ENCODE results near the gene SLC37A1. TPM values are rescaled to one million over a fixed set of nuclear protein-coding genes. Genes with fewer than 3 reads are reported as not detected.
A peak's percentile ranks its signal among the peaks of the same experiment; 100 is the strongest.

Gene SLC37A1
- total and polyA plus RNA-seq, 2 donors from 2014 or later: 3.4 to 21.8 TPM

DNA sequence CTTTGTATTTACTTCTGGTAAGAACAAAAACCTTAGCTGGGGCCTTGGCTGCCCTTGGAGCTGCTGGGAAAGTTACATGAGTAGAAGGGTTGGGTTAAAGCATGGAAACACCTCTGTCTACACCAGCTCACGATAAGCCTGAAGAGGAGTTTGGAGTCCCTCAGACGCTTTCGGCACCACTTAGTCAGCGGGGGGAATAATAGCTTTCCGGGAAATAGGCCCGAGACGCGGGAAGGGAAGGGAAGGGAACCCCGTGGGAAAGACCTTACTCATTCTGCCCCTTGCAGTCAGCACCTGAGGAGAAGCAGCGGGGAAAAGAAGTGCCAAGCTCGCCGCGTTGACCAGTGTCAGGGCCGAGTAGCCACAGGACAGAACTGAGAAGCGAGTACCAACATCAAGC, 73.4 kb downstream of the SLC37A1 start:
- FAIRE-seq: no peak
- intact Hi-C loops (cut with DNase I): no loop called here
- TF ChIP-seq, protein P1, sequence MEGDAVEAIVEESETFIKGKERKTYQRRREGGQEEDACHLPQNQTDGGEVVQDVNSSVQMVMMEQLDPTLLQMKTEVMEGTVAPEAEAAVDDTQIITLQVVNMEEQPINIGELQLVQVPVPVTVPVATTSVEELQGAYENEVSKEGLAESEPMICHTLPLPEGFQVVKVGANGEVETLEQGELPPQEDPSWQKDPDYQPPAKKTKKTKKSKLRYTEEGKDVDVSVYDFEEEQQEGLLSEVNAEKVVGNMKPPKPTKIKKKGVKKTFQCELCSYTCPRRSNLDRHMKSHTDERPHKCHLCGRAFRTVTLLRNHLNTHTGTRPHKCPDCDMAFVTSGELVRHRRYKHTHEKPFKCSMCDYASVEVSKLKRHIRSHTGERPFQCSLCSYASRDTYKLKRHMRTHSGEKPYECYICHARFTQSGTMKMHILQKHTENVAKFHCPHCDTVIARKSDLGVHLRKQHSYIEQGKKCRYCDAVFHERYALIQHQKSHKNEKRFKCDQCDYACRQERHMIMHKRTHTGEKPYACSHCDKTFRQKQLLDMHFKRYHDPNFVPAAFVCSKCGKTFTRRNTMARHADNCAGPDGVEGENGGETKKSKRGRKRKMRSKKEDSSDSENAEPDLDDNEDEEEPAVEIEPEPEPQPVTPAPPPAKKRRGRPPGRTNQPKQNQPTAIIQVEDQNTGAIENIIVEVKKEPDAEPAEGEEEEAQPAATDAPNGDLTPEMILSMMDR (IDR thresholded peaks at IDR 0.05; ENCODE audit: borderline replicate concordance, extremely low read depth, insufficient read depth): no peak

DNA sequence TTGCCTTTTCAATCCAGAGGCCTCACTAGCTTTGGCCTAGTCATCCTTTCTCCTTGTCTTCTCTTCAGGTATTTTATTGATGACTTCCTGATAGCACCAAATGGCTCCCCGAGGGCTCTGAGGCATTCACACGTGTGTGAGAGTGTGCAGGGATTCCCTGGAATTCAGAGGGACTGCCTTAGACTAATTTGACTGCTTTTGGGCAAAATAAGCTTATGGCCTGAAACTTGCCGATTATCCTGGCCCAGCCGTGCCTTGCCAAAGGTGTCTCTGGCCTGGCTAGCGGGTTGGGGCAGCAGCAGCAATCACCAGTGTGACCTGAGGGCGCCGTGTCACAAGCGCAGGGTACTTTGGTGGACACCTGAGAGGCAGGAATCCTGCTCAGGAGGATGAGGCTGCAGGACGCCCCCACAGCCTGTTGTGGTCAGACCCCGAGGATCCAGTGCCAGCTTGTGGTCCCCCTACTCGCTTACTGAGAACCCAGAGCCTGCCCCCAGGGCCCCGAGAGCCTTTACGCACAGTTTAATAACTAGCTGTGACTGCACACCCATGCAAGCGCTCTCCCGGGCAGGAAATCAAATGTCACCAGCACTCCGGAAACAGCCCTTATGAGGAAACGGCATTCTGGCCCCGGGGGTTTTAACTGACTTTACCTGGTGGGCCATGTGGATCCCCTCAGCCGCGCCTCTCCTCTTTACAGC, 76.9 kb downstream of the SLC37A1 start:
- H3K36me3 ChIP-seq (ENCODE audit: control insufficient read depth in 2 of 3, insufficient read depth in 3 of 3, low read length in 3 of 3): peaks cover 0 to under 1% (median 0%) of the 10 kb centered on the region in 3 donors
- H3K9me3 ChIP-seq (ENCODE audit: control insufficient read depth in 2 of 3, insufficient read depth in 1 of 3, low read length in 3 of 3): no peaks in the 10 kb centered on the region
- no peak overlapping the region for H3K9ac ChIP-seq (ENCODE audit: low read length in 3 of 3)
- DNase-seq (peak in 4 of 5 donors; percentile 36 to 65 (median 58)), FAIRE-seq (no peak)
- H3K4me1 ChIP-seq (ENCODE audit: control insufficient read depth in 2 of 3, insufficient read depth in 2 of 3, low read depth in 1 of 3, low read length in 3 of 3): peaks cover 0 to 8% (median 0%) of the 10 kb centered on the region in 3 donors
- H3K27ac ChIP-seq (ENCODE audit: low read depth in 2 of 2, low read length in 2 of 2): no peak overlapping the region
- H3K4me3 ChIP-seq (ENCODE audit: low read length in 3 of 3): no peak overlapping the region
- intact Hi-C loops (cut with DNase I): loop anchor here (10.0 kb wide), 1 partner anchor 224 kb away; no protein-coding TSS in a partner anchor
- TF ChIP-seq, protein P1 (IDR thresholded peaks at IDR 0.05; ENCODE audit: borderline replicate concordance, extremely low read depth, insufficient read depth): no peak
- no peaks in the 10 kb centered on the region for H3K27me3 ChIP-seq (ENCODE audit: control insufficient read depth, insufficient read depth, low read length)

More for the DNA sequence above, 73.4 kb downstream of the SLC37A1 start:
- H3K36me3 ChIP-seq (ENCODE audit: control insufficient read depth in 2 of 3, insufficient read depth in 3 of 3, low read length in 3 of 3): no peaks in the 10 kb centered on the region
- DNase-seq: no peak
- H3K27me3 ChIP-seq (ENCODE audit: control insufficient read depth, insufficient read depth, low read length): no peaks in the 10 kb centered on the region
- H3K9ac ChIP-seq (ENCODE audit: low read length in 3 of 3): no peak overlapping the region
- H3K4me3 ChIP-seq (ENCODE audit: low read length in 3 of 3): no peak overlapping the region
- H3K9me3 ChIP-seq (ENCODE audit: control insufficient read depth in 2 of 3, insufficient read depth in 1 of 3, low read length in 3 of 3): no peaks in the 10 kb centered on the region
- H3K4me1 ChIP-seq (ENCODE audit: control insufficient read depth in 2 of 3, insufficient read depth in 2 of 3, low read depth in 1 of 3, low read length in 3 of 3): peaks cover 0 to 2% (median 0%) of the 10 kb centered on the region in 3 donors
- no peak overlapping the region for H3K27ac ChIP-seq (ENCODE audit: low read depth in 2 of 2, low read length in 2 of 2)

- FAIRE-seq: no peak
- TF ChIP-seq, protein P1 (IDR thresholded peaks at IDR 0.05; ENCODE audit: borderline replicate concordance, extremely low read depth, insufficient read depth): no peak
- no peak overlapping the region for H3K27ac ChIP-seq (ENCODE audit: low read depth in 2 of 2, low read length in 2 of 2)
- no peak overlapping the region for H3K9ac ChIP-seq (ENCODE audit: low read length in 3 of 3)
- no peaks in the 10 kb centered on the region for H3K27me3 ChIP-seq (ENCODE audit: control insufficient read depth, insufficient read depth, low read length)
- no peak overlapping the region for H3K4me3 ChIP-seq (ENCODE audit: low read length in 3 of 3)
- no peak for DNase-seq
- H3K36me3 ChIP-seq (ENCODE audit: control insufficient read depth in 2 of 3, insufficient read depth in 3 of 3, low read length in 3 of 3): peaks cover 0 to 4% (median 0%) of the 10 kb centered on the region in 3 donors
- H3K4me1 ChIP-seq (ENCODE audit: control insufficient read depth in 2 of 3, insufficient read depth in 2 of 3, low read depth in 1 of 3, low read length in 3 of 3): peaks cover 0 to 8% (median 0%) of the 10 kb centered on the region in 3 donors
- no peaks in the 10 kb centered on the region for H3K9me3 ChIP-seq (ENCODE audit: control insufficient read depth in 2 of 3, insufficient read depth in 1 of 3, low read length in 3 of 3)
- intact Hi-C loops (cut with DNase I): loop anchor here (10.0 kb wide), 1 partner anchor 223 kb away; no protein-coding TSS in a partner anchor
Measured at GRCh38 chr21:42591170-42591869, 77.7 kb downstream of the SLC37A1 start.

Measured in kidney (tissue), 14 donors.